Activated B cell treated with CpG ODN at 0.5 μM for 24 hours (primary cell): ENCODE measurements around the gene SLC16A4. TPM values are rescaled to one million over a fixed set of nuclear protein-coding genes. Genes with fewer than 3 reads are reported as not detected.

Experiments used
- ATAC-seq: fragments of 200-7000 bp; cut with Tn5 transposase; one replicate; pipeline ENCODE4 v1.10.0; 2021; ENCODE audit warnings: low read depth, mild to moderate bottlenecking, moderate library complexity
- CTCF ChIA-PET: fragments of 350-600 bp; sonication (Branson Sonifier 250); formaldehyde crosslinking; loops from one replicate; lab custom pipeline; 2021; ENCODE audit warnings: antibody characterized with exemption; lab: Charles Lee
- POLR2A ChIA-PET: fragments of 350-600 bp; sonication (Branson Sonifier 250); formaldehyde crosslinking; loops from one replicate; lab custom pipeline; 2021; ENCODE audit warnings: antibody characterized with exemption; lab: Charles Lee
- DNase-seq: peaks from one replicate; pipeline ENCODE4 v3.0.0; 2022
- H3K27ac Mint-ChIP-seq: one replicate; pipeline ENCODE4 v1.8.0; 2020; ENCODE audit warnings: mixed read lengths
- H3K27me3 Mint-ChIP-seq: one replicate; pipeline ENCODE4 v1.8.0; 2021; ENCODE audit warnings: mixed read lengths
- H3K36me3 Mint-ChIP-seq: one replicate; pipeline ENCODE4 v1.8.0; 2021; ENCODE audit warnings: low read depth, mixed read lengths
- H3K4me1 Mint-ChIP-seq: one replicate; pipeline ENCODE4 v1.8.0; 2021; ENCODE audit warnings: mixed read lengths
- H3K4me3 Mint-ChIP-seq: one replicate; pipeline ENCODE4 v1.8.0; 2020; ENCODE audit warnings: mild to moderate bottlenecking, mixed read lengths
- H3K9me3 Mint-ChIP-seq: one replicate; pipeline ENCODE4 v1.8.0; 2020; ENCODE audit warnings: mixed read lengths
- intact Hi-C: fragments of 100-400 bp; cut with micrococcal nuclease; formaldehyde crosslinking; loops from one replicate; pipeline ENCODE4 v1.15.1; 2024
- total RNA-seq: library from RNA; stranded (reverse); gene quantifications from 2 replicates; pipeline ENCODE4 v1.2.3, GENCODE V29; 2022
- TF ChIP-seq, protein P1 (sequence below): fragments of 200-600 bp; IDR thresholded peaks from one replicate; pipeline ENCODE4 v1.8.0; 2022; ENCODE audit warnings: antibody characterized with exemption, mild to moderate bottlenecking

Gene SLC16A4
- total RNA-seq, 1 donor from 2014 or later = 0.89 TPM

DNA sequence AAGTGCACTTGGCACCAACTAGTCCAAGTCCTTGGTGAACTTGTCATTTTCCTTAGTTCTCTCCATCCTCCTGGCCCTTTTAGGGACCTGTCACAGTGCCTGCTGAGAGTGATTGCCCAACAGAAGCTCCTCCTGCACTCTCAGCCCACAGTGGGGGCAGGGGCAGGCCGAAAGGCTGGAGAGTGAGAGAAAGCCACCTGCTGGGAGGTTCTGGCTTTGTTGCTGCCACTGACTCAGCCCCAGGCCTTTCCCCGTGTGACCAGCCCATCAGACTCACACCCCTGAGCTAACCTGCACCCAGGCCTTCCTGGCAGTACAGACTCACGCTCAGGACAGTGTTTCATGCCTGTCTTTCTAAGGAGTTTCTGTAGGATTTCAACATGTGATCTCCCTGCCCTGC lies 43.0 kb upstream of the SLC16A4 start:
- no peak for ATAC-seq
- intact Hi-C loops = no loop called here
- CTCF ChIA-PET = interaction anchor here (0.6 kb wide), 1 partner anchor 332 kb away, joined by 4 read pairs; no protein-coding TSS in a partner anchor

DNA sequence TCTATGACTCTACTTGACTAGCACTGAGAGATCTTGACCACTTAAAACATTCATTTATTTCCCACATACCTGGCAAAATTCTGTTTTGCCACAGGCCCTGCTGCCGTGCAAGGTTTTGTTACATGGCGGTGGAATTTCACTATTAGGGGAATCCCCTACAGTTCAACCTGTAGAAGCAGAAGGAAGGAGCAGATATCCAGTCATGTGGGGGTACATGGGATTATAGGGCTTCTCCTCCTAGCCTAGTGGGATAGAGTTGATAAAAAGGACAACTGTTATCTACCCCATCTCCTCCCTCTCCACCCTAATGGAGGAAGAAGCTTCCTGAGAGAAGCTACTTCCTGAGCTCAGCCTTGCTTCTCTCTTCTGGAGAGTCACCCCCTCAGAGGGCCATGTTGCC lies 42.4 kb upstream of the SLC16A4 start:
- Mint-ChIP-seq H3K4me3 (no peak overlapping the region), H3K27ac (no peak overlapping the region), H3K4me1 (no peaks in the 10 kb centered on the region), H3K9me3 (no peaks in the 10 kb centered on the region), H3K27me3 (peaks cover 19% of the 10 kb centered on the region), H3K36me3 (no peaks in the 10 kb centered on the region)
- intact Hi-C loops = no loop called here
- no peak for DNase-seq
- POLR2A ChIA-PET = interaction anchor here (1.4 kb wide), 1 partner anchor 48 kb away, joined by 3 read pairs; no protein-coding TSS in a partner anchor
- CTCF ChIA-PET = interaction anchor here (0.6 kb wide), 1 partner anchor 333 kb away, joined by 4 read pairs; no protein-coding TSS in a partner anchor
- TF ChIP-seq, protein P1, sequence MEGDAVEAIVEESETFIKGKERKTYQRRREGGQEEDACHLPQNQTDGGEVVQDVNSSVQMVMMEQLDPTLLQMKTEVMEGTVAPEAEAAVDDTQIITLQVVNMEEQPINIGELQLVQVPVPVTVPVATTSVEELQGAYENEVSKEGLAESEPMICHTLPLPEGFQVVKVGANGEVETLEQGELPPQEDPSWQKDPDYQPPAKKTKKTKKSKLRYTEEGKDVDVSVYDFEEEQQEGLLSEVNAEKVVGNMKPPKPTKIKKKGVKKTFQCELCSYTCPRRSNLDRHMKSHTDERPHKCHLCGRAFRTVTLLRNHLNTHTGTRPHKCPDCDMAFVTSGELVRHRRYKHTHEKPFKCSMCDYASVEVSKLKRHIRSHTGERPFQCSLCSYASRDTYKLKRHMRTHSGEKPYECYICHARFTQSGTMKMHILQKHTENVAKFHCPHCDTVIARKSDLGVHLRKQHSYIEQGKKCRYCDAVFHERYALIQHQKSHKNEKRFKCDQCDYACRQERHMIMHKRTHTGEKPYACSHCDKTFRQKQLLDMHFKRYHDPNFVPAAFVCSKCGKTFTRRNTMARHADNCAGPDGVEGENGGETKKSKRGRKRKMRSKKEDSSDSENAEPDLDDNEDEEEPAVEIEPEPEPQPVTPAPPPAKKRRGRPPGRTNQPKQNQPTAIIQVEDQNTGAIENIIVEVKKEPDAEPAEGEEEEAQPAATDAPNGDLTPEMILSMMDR = no peak
- ATAC-seq = no peak

More for the DNA sequence above, 43.0 kb upstream of the SLC16A4 start:
- TF ChIP-seq, protein P1 = no peak
- DNase-seq = no peak
- Mint-ChIP-seq H3K27me3 (peaks cover 20% of the 10 kb centered on the region), H3K27ac (no peak overlapping the region), H3K9me3 (no peaks in the 10 kb centered on the region), H3K4me1 (no peaks in the 10 kb centered on the region), H3K36me3 (no peaks in the 10 kb centered on the region), H3K4me3 (no peak overlapping the region)
- POLR2A ChIA-PET = interaction anchor here (1.4 kb wide), 1 partner anchor 49 kb away, joined by 3 read pairs; no protein-coding TSS in a partner anchor

DNA sequence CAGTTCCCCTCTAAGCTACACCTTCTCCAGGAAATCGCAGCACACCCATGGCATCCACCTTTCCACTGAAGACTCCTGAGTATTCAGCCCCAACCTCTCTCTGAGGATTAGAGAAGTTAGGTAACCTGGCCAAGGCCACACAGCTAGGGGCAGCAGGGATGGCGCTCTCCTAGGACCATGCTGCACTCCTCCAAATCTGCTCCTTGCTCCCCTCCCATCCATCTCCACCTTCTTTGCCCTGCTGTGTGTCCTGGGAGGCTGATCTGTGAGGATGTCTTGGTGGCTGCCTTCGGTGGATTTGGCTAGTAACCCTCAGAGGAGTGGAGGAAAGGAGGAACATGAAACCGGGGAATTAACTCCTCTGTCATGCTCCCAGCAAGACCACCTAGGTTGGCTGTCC lies 40.1 kb upstream of the SLC16A4 start:
- POLR2A ChIA-PET = no interaction called here
- ATAC-seq (no peak), DNase-seq (no peak)
- TF ChIP-seq, protein P1 = no peak
- Mint-ChIP-seq H3K4me3 (no peak overlapping the region), H3K27ac (no peak overlapping the region), H3K4me1 (no peaks in the 10 kb centered on the region), H3K27me3 (peaks cover 16% of the 10 kb centered on the region), H3K36me3 (no peaks in the 10 kb centered on the region), H3K9me3 (no peaks in the 10 kb centered on the region)
- intact Hi-C loops = no loop called here
- CTCF ChIA-PET = interaction anchor here (2.2 kb wide), 1 partner anchor 223 kb away, joined by 5 read pairs; no protein-coding TSS in a partner anchor

- H3K27me3 Mint-ChIP-seq = peaks cover 16% of the 10 kb centered on the region
- TF ChIP-seq, protein P1 = no peak
- H3K27ac Mint-ChIP-seq = no peak overlapping the region
- no peaks in the 10 kb centered on the region for H3K4me1 Mint-ChIP-seq
- POLR2A ChIA-PET = no interaction called here
- intact Hi-C loops = no loop called here
- no peak for DNase-seq
- no peaks in the 10 kb centered on the region for H3K9me3 Mint-ChIP-seq
- H3K4me3 Mint-ChIP-seq = no peak overlapping the region
- H3K36me3 Mint-ChIP-seq = no peaks in the 10 kb centered on the region
- no peak for ATAC-seq
- CTCF ChIA-PET = interaction anchor here (1.2 to 2.2 kb wide), 3 partner anchors 30 to 227 kb away, joined by 5 to 7 read pairs (median 5); no protein-coding TSS in a partner anchor
These were observed 39.5 kb upstream of the SLC16A4 start for GRCh38 chr1:110430366-110430765.

GRCh38 chr1:110428946-110429345 lies 38.1 kb upstream of the SLC16A4 start:
- CTCF ChIA-PET = interaction anchor here (1.4 kb wide), 1 partner anchor 226 kb away, joined by 7 read pairs; no protein-coding TSS in a partner anchor
- TF ChIP-seq, protein P1 = no peak
- no peaks in the 10 kb centered on the region for H3K4me1 Mint-ChIP-seq
- H3K27me3 Mint-ChIP-seq = peaks cover 10% of the 10 kb centered on the region
- H3K9me3 Mint-ChIP-seq = no peaks in the 10 kb centered on the region
- intact Hi-C loops = no loop called here
- no peak overlapping the region for H3K27ac Mint-ChIP-seq
- DNase-seq (no peak), ATAC-seq (no peak)
- H3K36me3 Mint-ChIP-seq = no peaks in the 10 kb centered on the region
- POLR2A ChIA-PET = no interaction called here
- H3K4me3 Mint-ChIP-seq = no peak overlapping the region
